DMS114 treated with DMSO at 0.1 percent for 48 hours (cell line): ENCODE measurements around the gene CYTH4.

Source experiments
- DNase-seq: peaks from one replicate; lab custom pipeline; 2025; ENCODE audit not compliant: unreplicated experiment; lab: John Stamatoyannopoulos, UW

CYTH4 gene

DNA sequence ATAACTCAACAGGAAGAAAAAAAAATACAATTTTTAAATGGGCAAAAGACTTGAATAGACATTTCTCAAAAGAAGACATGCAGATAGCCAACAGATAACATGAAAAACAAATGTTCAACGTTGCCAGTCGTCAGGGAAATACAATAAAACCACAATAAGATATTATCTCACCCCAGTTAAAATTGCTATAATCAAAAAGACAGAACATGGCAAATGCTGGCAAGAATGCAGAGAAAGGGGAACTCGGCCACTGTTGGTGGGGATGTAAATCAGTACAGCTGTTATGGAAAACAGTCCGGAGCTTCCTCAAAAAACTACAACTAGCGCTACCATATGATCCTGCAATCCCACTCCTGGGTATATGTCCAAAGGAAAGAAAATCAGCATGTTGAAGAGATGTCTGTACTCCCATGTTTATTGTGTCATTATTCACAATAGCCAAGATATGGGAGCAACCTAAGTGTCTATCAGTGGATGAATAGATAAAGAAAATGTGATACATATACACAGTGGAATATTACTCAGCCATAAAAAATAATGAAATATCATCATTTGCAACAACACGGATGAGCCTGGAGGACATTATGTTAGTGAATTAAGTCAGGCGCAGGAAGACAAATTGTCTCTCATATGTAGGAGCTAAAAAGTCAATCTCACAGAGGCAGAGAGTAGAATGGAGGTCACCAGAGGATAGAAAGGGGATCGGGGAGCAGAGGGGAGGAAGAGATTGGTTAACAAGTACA is 12.2 kb upstream of the CYTH4 start:
- no peak for DNase-seq

DNA sequence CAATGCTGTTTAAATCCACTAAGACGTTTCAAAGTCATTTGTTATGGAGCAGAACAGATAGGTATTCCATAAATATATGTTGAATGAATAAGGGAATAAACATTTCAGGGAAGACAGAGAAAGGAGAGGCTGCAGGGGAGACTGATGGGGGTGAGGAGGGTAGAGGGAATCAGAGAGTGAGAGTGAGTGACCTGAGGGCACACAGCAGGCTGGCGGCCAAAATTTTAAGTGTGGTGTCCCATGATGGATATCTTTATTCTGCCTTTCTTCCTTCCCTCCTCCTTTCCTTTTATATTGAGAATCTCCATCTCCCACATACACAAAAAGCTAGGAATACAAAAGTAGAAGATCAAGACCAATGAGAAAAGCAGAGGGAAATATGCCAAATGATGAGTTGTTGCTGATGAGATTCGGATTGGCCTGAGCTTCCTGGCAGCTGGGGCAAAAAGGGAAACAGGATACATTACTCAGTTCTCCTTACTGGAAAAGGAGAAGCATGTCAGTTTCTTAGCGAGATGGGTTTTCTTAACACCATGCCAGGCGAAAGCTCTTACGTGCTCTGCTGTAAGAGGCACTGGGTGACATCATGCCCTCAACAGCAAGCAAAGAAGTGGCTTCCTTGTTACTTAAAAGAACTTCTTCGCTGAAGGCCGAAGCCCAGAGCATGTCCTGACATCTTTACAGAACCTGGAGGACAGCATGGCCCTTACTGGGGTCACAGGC is 11.2 kb upstream of the CYTH4 start:
- DNase-seq = no peak

DNA sequence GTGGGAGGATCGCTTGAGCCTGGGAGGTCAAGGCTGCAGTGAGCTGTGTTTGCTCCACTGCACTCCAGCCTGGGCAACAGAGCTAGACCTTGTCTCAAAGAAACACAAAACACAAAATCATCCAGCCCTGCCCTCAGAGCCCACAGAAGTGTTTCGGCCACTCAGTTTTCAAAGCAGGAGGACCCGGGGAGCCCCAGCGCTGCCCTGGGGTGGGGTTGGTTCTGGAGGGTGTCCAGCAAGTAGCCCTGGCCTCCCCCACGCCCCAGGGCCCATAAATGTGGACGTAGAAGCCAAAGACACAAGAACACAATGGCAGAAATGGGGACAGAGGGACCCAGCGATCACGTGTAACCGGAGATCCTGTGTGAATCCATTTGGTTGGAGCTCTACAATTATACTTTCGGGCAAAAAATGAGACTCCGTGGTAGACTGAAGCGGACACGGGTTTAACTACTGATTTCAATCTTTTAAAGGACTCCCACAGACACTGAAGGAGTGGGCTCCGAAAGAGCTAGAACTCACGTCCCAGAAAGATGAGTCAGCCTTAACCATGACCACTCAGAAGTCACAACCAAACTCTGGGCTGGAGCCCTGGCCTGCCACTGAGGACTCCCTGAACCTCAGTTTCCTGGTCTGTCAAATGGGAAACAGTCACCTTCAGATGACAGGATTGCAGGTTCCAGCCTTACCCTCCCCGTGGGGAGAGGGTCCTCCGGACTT is 9.0 kb upstream of the CYTH4 start:
- no peak for DNase-seq

DNA sequence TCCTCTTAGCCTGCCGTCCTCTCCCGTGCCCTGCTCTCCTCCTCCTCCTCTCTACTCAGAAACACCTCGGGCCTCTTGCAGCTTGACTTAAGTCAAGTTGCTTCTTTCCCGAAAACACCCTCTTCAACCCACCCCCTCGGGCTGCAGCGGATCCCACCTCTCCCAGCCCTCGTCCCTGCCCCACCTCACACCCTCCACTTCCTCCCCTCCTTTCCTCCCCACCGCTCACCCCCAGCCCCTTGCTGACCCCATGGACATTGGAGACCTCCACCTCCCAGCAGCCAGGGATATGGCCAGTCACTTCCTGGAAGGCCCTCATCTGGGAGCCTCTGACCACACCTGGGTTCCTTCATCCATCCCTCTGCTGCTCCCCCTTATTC is 8.5 kb upstream of the CYTH4 start:
- DNase-seq = no peak

DNA sequence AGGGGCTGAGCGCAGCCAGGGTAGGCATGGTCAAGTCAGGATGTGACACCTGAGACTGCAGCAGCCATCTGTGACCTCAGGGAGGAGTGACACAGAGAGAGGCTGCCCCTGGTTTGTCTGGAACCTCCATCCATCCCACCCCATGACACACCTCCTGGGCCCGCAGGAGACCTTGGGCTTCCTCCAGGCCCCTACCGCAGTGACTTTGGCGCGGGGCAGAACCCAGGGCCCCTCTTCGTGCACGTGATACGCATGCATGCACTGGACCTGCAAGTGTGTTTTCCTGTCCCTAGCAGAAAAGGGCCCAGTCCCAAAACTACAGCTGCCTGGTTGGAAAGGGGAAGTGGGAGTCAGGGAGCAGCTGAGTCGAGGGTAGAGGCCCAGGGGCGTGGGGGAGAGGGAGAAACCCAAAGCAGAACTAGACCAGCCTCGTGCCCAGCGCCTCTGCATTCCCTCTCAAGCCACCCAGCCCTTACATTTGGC is 7.9 kb upstream of the CYTH4 start:
- DNase-seq = no peak

DNA sequence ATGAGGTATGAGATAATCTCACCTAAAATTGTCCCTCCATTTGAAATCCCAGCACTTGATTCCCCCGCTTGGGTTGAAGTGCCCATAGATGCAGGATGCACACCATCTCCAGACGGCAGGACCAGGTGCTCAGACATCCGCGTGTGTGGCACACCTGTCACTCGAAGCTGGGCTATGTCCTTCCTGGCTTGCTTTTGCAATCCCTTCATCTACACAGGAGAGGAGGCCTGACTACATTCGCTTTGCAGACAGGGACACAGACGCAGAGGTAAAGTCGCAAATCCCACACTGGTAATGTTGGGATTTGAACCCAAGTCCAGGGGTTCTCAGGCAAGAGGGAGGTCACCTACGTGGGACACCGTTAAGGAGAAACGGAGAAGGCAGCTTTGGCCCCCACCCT is 7.2 kb upstream of the CYTH4 start:
- DNase-seq = no peak

DNA sequence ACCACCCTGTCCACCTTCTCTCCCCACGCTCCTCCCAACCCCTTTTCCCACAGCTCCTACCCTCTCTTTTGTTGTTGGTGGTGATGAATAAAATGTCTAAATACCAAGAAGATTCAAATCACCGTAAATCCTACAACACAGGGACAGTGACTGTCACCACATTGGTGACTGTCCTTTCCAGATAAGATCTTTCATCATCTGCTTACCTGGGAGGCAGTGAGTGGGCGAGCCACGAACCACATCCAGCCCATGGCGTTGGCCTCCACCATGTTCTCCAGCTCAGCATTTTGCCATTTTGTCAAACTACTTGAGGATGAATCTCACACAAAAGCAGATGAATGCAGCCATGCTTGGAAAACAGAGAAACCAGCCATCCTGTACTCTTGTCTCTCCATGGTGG is 6.7 kb upstream of the CYTH4 start:
- no peak for DNase-seq

DNA sequence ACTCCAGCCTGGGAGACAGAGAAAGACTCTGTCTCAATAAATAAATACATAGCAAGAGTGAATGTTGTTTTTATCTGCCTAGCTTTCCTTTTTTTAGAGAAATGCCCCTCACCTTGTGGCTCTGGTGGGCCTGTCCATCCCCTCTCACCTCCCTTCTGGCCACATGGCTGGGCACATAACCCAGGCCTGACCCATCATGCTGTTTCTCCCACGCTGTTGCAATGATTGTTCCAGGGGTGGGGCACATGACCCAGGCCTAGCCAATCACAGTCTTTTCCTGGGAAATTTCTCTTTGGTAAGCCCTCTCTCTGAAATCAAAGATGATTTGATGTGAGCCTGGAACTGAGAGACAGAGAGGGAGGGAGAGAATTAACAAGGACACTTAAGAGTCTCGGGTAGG is 5.5 kb upstream of the CYTH4 start:
- DNase-seq = no peak

DNA sequence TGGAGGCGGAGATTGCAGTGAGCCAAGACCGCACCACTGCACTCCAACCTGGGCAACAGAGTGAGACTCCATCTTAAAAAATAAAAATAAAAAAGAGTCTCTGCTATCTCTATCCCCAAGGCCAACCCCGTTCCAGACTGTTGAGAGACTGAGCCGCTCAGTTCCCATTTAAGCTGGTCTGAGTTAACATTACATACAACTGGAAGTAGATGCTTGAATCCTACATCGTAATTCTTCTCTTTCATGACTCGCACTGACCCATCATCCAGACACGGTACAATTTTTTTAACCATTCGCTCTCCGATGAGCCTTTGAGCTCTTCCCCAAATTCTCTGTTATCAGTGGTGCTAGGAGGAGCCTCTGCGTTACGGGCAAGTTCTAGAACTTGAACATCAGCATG is 4.9 kb upstream of the CYTH4 start:
- DNase-seq = no peak

DNA sequence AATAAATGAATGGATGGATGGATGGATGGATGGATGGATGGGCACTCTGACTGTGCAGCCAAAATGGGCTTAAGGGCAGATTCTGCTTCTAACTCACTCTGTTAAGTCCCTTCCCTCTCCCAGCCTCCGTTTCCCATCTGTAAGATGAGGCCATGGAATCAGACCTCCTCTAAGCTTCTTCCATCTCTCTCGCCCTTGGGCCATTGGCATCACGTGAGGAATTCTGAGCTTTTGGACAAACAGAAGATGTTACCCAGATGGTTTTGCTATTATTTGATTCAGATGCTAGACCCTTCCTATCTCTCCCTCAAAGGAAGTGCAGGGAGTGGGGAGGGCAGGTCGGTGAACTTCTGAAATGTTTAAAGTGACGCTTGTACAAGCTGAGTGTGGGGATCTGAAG is 4.0 kb upstream of the CYTH4 start:
- no peak for DNase-seq

DNA sequence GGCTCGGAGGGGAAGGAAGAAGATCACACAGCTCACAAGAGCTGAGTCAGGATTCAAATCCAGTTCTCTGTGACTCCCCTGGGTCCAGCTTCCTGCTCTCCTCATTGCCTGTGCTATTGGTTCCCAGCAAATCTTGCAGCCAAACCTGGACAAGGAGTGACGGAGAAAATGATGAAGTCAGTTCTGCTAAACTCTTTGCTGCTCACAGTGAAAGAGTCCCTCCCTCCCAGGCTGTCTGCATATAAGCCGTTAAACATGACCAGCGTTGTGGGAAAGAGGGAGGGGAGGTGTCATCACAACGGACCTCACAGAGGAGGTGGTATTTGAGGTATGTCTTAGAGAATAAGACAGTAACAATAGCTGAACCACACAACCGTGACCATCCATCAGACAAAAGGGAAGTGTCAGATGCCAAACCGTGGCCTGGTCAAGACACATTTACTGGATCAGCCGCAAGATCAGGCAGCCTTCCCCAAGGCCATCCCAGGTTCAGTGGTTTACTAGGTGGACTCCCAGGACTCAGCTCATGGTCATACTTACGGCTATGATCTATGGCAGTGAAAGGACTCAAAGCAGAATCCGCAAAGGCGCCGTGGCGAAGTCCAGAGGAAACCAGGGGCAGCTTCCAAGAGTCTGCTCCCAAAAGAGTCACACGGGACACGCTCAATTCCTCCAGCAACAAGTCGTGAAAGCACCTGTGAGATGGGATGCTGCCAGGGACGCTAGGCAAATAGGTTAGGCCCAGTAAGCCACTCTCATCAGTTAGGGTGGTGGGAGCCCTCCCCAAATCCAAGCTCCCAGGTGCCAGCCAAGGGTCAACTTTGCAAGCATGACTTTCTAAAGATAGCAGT is 2.8 kb upstream of the CYTH4 start:
- DNase-seq = no peak

DNA sequence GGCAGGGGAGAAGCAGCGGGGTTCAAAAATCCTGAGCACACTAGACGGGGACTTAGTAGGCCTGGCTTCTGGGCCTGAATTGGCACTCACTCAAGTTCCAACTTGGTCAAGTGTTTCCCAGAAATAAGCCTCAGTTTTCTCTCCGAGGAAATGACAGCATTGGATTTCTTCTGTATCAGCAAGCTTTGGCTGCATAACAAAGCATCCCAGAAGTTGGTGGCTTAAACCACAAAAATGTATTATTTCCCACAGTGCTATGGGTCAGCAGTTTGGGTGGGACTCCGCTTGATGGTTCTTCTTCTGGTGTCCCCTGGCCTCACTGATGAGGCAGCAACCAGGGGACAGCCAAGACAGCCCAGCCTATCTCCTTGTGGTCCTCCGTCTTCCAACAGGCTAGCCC is 1.6 kb upstream of the CYTH4 start:
- no peak for DNase-seq

DNA sequence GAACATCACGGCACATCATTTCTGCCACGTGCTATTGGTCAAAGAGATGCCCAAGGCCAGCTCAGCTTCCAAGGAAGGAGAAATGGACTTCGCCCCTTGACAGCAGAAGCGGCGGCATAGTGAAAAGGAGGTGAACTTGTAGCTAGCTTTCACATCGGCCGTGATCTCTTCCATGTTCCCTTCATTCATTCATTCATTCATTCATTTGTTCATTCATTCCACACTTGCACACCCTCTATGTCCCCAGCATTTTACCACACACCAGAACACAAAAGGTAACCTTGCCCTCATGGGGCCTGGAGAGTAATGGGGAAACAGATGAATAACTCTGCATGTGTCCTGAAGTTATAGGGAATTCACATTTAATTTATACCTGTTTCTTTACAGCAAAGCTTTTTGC is 1.1 kb upstream of the CYTH4 start:
- DNase-seq = no peak

DNA sequence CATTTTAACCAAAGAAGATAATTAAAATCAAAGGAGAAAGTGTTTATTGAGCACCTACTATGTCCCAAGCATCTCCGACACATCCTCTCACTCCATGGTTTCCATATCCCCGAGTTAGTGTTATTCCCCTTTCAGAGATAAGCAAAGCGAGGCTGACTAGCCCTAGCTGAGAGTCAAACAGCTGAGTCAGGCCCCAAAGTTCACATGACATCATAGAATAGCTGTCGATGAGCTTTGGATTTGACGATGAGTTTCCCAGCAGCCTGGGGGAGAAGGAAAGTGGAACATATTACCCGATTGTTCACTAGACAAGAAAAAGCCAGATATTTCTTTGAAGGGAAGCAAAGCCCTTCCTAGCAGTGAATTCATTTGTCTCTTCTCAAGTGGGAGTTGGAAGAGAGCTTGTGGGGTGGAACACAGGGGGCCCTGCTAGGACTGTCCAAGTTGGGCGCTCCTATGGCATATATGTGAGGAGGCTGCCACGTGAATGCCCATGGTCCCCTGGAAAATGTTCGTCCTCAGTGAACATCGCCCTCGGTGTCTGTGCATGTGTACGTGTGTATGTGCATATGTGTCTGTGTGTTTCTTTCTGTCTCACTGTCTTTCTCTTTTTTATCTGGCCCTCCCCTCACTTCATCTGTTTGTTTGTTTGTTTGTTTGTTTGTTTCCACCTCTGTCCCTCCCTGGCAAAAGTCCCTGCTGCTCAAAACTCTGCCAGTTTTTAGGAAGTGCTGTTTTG is 493 bp upstream of the CYTH4 start:
- no peak for DNase-seq

DNA sequence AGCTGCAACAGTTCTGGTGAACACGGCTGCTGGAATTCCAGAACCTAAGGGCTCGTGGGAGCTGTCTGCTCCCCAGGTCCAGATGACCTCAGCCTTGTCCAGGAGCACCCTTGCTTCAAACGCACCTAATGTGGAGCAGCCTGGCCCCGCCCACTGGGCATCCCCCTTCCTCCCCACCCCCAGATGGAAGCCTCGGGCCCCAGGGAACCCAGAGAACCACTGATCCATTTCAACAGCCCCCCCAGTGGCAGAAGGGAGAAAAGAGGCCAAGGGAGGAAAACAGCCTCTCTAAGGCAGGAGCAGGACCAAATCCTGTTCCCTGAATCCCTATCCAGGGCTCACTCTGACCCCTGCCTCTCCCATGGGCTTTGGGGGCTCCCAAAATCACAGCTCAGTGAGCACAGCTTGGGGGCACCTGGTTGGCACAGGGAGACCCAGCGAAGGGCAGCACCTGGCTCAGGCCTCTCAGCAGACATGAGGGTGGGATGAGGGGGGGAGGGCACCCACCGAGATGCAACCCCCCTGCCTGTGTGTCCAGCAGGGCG is 1.2 kb downstream of the CYTH4 start:
- no peak for DNase-seq

DNA sequence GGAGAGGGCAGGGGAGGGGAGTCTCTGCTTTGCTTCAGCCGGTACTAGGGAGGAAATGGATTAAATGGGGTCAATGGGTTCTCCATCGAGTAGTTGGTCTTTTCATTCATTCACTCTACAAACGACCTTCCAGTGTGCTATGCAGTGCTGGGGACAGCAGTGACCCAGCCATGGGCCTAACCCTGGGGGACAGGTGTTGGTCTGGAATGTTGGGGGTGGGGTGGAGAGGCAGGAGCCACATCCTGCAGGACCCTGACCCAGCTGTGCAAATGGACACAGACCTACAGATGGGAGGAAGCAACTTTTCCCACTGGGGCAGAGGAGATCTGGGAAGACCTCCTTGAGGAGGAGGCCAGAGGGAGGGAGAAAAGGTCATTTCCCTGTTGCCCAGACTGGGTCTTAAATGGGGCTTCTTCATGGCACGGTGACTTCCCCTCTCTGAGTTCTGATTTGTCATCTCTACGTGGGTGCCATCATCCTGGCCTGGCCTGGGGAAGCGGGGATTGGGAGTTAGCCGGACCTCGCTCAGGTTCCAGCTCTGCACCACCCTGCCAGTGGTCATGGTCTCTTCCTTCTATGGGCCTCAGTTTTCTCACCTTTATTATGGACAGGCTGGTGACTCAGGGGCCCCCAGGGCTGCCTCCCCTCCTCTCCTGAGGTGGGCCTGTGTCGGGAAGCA is 2.0 kb downstream of the CYTH4 start:
- DNase-seq = no peak

DNA sequence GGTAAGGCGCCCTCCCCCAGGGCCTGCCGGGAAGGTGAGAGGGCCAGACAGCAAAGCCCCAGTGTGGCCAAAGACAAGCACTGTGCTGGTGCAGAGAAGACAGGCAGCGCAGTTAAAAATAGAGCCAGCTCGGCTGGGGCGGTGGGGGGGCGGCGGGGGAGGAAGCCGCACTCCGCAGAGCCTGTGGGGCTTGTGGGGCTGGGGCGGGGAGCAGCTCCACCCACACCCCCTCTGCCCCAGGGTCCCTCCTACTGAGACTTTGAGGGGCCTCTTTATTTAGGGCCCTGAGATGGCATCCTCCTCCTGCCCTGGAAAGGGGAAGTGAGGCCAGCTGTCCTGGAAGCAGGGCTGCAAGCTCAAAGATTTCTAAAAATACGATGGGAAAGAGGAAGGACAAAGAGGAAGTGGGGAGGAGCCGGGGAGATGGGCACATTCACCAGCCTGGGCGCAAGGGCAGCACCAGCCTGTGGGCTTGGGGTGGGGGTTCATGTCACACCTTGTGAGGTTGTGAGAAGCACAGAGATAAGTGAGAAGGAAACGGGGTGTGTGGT is 2.6 kb downstream of the CYTH4 start:
- DNase-seq = no peak

DNA sequence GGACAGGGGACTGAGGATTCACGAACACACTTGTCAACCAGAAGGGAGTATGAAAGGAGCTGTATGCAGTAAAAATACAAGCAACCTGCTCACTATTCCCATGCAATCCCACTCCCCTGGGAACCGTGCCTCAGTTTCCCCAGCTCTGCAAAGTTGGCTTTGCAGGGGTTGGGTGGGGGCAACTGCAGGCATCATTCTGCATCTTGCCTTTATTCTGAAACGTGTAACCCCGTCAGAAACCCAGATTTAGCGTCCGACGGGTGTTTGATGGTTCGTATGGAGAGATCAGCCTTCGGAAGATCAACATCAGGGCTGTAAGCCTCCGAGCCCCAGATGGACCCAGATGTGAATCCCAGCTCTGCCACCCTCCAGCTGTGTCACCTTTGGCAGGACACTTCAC is 3.6 kb downstream of the CYTH4 start:
- DNase-seq = no peak

DNA sequence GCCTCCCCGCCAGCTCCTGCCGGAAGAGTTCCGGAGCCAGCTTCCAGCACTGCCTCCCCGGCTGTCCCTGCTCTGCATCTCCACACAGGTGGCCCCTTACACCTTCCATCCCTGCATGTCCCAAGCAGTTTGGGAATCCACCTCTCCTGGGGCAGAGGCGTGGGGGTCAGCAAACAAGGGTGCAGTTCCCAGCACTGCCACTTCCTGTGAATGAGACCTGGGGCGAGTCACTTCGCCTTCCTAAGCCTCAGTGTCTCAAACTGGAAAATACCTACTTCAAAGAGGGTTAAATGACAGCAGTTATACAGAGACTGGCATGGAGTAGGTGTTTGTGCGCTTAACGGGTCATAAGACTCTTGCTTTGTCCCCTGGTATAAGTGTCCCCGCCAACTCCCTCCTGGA is 5.2 kb downstream of the CYTH4 start:
- no peak for DNase-seq
